Esophagus muscularis mucosa (tissue), 3 donors: Measurements from ENCODE around the gene PPP1R1B.

Experiments
- CTCF ChIP-seq, 3 experiments: fragments of 200-600 bp in 2 of 3; fragments of 450-650 bp in 1 of 3; sonication (generic) in 2 of 3; IDR thresholded peaks; one replicate each; pipeline ENCODE4 v1.5.1; 2017 to 2019; ENCODE audit warnings: antibody characterized with exemption in 3 of 3, mild to moderate bottlenecking in 2 of 3, moderate library complexity in 1 of 3
- POLR2AphosphoS5 ChIP-seq, 2 donors: sonication (generic); formaldehyde crosslinking; IDR thresholded peaks; one replicate each; pipeline ENCODE4 v1.6.1; 2017; ENCODE audit warnings: antibody characterized with exemption in 2 of 2

- TF ChIP-seq CTCF (IDR thresholded peaks at IDR 0.05) (no peak), POLR2AphosphoS5 (IDR thresholded peaks at IDR 0.05) (no peak)
Measured at GRCh38 chr17:39663340-39663687, 36.6 kb downstream of the PPP1R1B start.
